Measurements from ENCODE around the gene HOXD8.

The HOXD8 gene

GRCh38 chr2:176089843-176090395, 39.6 kb upstream of the HOXD8 start:
- in situ Hi-C loops (cut with HindIII; ENCODE audit: low sequenced_read_pairs) = loop anchor here (10.0 kb wide), 1 partner anchor 715 kb away; no protein-coding TSS in a partner anchor

DNA sequence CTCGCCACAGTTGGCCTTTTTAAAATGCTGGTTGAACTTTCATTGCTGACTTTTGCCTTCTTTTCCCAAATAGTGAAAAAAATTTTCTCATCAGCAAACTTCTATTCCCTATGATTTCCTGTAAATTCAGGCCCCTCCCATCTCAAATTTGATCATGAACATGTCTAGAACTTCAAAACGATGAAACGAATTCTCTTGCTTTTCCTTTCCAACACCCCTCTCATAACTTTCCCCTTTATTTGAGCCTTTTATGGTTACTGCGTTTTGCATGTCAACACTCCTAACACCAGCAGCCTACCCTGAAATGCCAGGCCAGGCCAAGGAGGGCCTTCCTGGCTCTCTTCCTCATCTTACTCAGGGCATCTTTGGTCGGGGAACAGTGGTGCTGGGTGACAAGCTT, 38.6 kb upstream of the HOXD8 start:
- in situ Hi-C loops (cut with HindIII; ENCODE audit: low sequenced_read_pairs) = loop anchor here (10.0 kb wide), 1 partner anchor 716 kb away; no protein-coding TSS in a partner anchor

GRCh38 chr2:176091329-176092258, 37.9 kb upstream of the HOXD8 start:
- in situ Hi-C loops (cut with HindIII; ENCODE audit: low sequenced_read_pairs) = loop anchor here (10.0 kb wide), 1 partner anchor 717 kb away; no protein-coding TSS in a partner anchor

DNA sequence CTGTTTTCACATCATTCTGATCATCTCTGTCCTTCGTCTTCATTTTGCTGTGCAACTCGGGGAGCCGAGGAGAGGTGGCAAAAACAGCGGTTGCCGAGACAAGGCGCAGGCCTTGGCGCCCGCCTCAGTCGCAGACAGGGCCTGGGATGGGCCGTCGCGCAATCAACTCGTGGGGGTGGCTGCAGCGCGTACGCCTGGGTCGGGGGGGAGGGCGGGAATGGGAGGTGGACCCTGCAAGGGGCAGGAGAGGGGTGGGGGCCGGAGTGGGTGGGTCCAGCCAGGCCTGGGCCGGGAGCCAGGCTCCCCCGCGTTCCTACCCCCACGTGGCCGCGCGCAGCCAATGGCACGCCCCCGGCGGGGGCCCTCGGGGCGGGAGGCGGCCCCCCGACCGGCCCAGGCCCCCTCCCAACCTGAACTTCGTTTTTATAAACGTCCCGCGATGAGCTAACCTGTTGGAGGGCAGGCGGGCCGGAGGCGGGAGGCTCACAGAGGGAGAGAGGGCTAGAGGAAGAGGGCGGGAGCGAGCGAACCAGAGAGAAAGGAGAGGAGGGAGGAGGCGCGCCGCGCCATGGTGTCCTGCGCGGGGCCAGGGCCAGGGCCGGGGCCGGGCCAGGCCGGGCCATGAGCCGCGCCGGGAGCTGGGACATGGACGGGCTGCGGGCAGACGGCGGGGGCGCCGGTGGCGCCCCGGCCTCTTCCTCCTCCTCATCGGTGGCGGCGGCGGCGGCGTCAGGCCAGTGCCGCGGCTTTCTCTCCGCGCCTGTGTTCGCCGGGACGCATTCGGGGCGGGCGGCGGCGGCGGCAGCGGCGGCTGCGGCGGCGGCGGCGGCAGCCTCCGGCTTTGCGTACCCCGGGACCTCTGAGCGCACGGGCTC, 37.0 kb upstream of the HOXD8 start, which contains the start of gene HOXD13:
TSS of gene HOXD13 (plus strand) at position 452 of the 875 bp plus-strand sequence. CDS start at position 622, 170 bp downstream.
- in situ Hi-C loops (cut with HindIII; ENCODE audit: low sequenced_read_pairs) = loop anchor here (10.0 kb wide), 1 partner anchor 718 kb away; no protein-coding TSS in a partner anchor

GRCh38 chr2:176093145-176093897, 36.2 kb upstream of the HOXD8 start:
- in situ Hi-C loops (cut with HindIII; ENCODE audit: low sequenced_read_pairs) = loop anchor here (10.0 kb wide), 1 partner anchor 719 kb away; no protein-coding TSS in a partner anchor

DNA sequence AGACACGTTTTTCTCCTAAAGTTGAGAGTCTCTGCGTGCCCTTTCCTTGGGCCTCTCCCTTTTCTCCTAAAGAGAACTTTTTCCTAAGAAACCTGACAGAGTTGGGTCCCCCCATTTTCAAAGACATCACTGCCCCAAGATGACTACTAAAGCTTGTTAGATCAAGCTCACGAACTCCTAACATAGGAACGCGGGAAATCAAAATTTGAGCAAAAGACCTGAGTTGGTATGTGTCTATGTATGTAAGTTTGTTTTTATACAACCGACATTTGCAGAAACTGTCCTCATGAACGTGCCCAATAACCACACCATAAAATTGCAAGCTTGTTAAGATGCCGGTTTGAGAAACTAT, 35.6 kb upstream of the HOXD8 start:
- in situ Hi-C loops (cut with HindIII; ENCODE audit: low sequenced_read_pairs) = loop anchor here (10.0 kb wide), 1 partner anchor 719 kb away; no protein-coding TSS in a partner anchor

DNA sequence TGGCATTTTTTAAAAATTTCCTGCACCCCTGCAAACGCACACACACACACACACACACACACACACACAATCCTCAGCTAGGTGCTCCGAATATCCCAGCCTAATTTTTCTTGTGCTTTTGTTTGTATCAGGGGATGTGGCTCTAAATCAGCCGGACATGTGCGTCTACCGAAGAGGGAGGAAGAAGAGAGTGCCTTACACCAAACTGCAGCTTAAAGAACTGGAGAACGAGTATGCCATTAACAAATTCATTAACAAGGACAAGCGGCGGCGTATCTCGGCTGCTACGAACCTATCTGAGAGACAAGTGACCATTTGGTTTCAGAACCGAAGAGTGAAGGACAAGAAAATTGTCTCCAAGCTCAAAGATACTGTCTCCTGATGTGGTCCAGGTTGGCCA, 35.2 kb upstream of the HOXD8 start:
- in situ Hi-C loops (cut with HindIII; ENCODE audit: low sequenced_read_pairs) = loop anchor here (10.0 kb wide), 1 partner anchor 720 kb away; no protein-coding TSS in a partner anchor

DNA sequence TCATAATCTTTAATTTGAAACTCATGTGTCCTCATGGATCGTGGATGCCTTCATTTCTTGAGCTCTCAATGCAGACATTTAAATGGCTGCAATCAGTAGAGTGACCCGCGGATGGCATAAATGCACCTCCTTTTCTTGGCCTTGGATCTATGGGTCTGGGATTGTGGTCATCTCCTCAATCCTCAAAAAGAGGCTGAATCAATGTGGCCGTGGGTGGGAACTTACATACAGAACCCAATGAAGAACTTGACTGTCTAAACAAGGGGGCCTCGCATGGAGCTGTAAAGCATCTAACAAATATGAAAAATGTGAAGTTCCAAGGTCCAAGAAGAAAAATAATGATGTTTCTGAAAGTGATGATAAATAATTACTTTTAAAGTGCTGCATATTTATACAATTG, 34.1 kb upstream of the HOXD8 start:
- in situ Hi-C loops (cut with HindIII; ENCODE audit: low sequenced_read_pairs) = loop anchor here (10.0 kb wide), 1 partner anchor 721 kb away; no protein-coding TSS in a partner anchor

DNA sequence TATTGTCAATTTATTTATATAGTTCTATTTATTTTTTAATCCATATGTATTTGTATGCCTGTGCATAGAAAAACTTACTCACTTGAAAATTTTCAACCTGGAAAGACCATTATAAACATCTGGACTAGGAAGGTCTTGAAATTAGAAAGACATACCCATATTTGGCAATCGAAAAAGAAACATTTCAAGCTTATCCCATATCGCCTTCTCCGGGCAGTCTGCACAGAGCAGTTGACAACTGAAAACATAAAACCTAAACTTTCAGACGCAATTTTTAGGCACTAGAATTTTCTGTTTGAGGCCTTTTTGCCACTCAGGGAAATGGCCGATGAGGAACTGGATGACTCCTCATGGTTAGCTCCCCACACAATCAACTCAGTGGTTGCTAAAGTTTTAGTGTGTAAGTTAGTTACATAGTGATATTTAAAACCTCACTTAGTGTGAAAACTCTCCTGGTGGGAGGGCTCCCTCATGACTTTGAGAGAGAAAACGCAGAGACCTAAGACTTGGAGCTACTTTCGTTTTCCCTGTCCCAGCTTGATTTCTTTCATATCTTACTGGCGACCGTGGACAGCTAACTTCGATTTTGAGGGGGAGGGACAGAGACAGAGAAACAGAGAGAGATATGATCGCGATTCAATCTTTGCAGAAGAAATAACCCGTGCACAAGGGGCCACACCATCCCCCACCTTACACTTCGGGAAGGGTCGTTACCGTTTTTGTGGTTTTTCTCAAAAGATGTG, 33.1 kb upstream of the HOXD8 start:
- in situ Hi-C loops (cut with HindIII; ENCODE audit: low sequenced_read_pairs) = loop anchor here (10.0 kb wide), 1 partner anchor 722 kb away; no protein-coding TSS in a partner anchor

DNA sequence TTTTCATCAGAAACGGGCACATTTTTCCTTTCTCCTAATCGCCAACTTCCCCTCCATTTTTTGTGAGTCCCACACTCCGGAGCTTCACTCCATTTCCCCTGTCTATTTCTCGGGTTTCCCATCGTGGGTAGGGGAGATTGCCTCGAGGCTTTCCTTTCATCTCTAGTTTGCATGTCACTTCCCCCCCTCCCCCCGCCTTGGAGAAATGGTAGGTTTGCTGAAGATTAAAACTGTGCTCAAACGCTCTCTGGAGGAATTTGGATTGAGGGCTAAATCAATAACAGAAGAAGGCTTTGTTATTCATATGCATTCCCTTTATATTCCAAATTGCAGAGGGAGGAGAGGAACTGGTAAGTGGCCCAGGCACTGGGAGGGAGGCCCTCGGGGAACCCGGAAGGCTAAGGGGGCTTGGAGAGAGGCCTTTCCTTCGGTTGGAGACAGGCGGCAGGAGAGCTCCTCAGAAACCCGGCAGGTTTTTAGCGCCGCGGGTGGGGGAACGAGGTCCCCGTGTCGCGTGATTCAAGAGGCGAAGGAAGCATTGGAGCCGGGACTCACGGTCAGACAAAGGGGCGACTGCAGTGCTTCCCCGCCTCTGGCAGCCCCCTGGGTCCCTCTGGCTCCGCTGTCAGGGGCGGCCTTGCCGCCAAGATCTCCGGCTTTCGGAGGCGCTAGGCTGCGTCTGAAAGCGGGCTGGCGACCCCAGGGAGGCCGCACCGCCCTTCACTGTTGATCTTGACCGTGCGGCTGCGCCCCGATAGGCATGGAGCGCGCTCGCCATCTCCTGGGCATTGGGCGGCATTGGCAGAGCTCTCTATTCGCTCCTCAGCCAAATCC, 32.3 kb upstream of the HOXD8 start:
- in situ Hi-C loops (cut with HindIII; ENCODE audit: low sequenced_read_pairs) = loop anchor here (10.0 kb wide), 1 partner anchor 722 kb away; no protein-coding TSS in a partner anchor

DNA sequence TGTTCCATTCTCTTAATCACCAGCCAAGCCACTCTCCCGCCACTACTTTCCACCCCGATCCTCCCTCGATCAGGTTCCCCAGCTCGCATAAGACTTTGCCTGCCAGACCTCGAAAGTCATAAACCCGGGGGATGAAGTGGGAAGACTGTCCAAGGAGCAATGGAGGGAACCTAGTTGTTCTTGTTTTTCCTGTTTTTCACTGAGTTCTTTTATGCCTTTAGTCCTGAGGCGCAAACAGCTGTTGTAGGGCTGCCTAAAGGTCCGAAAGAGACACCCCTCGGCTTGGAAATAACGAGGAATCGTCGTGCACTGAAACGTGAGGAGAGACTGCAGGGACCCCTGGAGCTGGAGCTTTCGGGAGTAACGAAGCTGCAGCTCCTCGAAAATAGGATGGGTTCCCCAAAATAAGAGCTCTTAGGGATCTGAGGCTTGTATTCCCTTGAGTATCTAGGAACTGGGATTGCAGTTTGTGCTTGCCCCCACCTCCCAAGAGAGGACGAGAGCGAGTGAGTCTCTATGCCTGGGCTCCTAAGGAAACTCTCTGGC, 31.6 kb upstream of the HOXD8 start:
- in situ Hi-C loops (cut with HindIII; ENCODE audit: low sequenced_read_pairs) = loop anchor here (10.0 kb wide), 1 partner anchor 723 kb away; no protein-coding TSS in a partner anchor

DNA sequence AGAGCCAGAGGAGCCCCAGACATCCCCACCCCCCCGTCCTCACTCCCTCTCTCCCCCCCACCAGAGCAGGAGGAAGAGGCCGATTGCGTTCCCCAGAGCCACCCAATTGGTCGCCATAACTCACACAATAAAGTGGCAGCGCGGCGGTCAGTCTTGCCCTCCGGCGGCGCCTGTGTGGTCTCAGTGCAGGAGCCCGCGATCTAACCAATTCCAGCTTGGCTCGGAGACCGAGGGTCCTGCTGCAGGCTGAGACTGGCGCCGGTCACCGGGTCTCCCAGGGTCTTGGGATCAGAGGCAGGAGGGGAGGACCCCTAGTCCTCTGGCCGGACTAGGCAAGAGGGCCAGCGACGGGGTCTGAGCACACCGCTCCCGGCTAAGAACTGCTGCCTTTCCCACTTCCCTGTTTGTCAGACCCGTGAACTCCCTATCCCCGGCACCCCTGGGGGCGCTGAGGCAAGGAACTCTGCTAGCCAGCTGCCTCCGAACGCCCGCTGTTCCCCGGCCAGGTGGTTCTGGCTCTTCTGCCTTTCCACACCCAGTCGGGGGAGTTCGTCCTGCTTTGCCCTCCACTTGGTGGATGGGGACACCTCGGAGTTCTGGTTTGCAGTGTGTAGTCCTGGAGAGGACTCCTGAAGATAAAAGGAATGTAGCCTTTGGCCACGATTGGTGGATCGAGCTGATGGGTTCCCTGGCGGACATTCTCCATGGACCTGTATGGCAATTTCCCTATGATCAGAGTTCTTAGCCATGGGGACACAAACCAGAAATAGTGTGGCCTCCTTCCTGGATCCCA, 30.9 kb upstream of the HOXD8 start:
- in situ Hi-C loops (cut with HindIII; ENCODE audit: low sequenced_read_pairs) = loop anchor here (10.0 kb wide), 1 partner anchor 724 kb away; no protein-coding TSS in a partner anchor

DNA sequence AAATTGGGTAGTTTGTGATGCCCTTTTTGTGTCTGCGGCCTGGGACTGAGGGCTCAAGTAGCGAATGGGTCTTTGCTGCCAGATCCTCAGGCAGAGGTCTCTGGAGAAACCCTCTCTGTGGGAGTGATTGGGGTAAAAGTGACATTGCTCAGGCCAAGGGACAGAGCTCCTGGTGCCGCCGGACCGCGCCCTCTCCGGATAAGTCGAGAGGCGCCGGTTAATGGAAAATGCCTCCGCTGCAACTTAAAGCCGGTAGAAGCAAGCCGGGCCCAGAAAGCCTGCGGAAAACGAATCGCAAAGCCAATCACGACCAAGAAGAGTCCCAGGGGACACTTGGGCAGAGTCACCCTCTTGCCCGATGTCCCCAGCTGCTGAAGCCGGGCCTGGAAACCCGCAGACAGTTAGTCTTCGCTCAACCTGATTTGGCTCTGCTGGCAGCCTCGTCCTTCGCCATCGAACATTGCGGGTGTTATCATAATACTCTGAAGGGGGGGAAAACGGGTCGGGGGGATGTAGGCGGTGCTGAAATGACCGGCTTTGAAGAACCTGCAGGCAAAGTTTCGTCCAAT, 30.3 kb upstream of the HOXD8 start:
- in situ Hi-C loops (cut with HindIII; ENCODE audit: low sequenced_read_pairs) = loop anchor here (10.0 kb wide), 1 partner anchor 724 kb away; no protein-coding TSS in a partner anchor

- in situ Hi-C loops (cut with HindIII; ENCODE audit: low sequenced_read_pairs) = loop anchor here (10.0 kb wide), 1 partner anchor 725 kb away; no protein-coding TSS in a partner anchor
Measured at GRCh38 chr2:176099728-176100546, 29.6 kb upstream of the HOXD8 start, which contains the start of gene HOXD12. HOXD12 (plus strand) TSS chr2:176099795; CDS start chr2:176099802, 7 bp downstream.

- in situ Hi-C loops (cut with HindIII; ENCODE audit: low sequenced_read_pairs) = no loop called here
Measured at GRCh38 chr2:176100547-176101140, 28.9 kb upstream of the HOXD8 start.

All from DLD1 (cell line).